ENCODE results near the gene PRPF38A. TPM values are rescaled to one million over a fixed set of nuclear protein-coding genes. Genes with fewer than 3 reads are reported as not detected.
A peak's percentile ranks its signal among the peaks of the same experiment; 100 is the strongest.

PRPF38A gene, protein sequence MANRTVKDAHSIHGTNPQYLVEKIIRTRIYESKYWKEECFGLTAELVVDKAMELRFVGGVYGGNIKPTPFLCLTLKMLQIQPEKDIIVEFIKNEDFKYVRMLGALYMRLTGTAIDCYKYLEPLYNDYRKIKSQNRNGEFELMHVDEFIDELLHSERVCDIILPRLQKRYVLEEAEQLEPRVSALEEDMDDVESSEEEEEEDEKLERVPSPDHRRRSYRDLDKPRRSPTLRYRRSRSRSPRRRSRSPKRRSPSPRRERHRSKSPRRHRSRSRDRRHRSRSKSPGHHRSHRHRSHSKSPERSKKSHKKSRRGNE
- 61.9 TPM for total RNA-seq (ENCODE audit: unreplicated experiment)
- long read RNA-seq, full-length matches to known transcripts = 68 of 80 reads
- long read RNA-seq, partial matches to known transcripts = 1 of 80 reads
- long read RNA-seq, other reads (novel, unspliced or antisense) = 11 of 80 reads

DNA sequence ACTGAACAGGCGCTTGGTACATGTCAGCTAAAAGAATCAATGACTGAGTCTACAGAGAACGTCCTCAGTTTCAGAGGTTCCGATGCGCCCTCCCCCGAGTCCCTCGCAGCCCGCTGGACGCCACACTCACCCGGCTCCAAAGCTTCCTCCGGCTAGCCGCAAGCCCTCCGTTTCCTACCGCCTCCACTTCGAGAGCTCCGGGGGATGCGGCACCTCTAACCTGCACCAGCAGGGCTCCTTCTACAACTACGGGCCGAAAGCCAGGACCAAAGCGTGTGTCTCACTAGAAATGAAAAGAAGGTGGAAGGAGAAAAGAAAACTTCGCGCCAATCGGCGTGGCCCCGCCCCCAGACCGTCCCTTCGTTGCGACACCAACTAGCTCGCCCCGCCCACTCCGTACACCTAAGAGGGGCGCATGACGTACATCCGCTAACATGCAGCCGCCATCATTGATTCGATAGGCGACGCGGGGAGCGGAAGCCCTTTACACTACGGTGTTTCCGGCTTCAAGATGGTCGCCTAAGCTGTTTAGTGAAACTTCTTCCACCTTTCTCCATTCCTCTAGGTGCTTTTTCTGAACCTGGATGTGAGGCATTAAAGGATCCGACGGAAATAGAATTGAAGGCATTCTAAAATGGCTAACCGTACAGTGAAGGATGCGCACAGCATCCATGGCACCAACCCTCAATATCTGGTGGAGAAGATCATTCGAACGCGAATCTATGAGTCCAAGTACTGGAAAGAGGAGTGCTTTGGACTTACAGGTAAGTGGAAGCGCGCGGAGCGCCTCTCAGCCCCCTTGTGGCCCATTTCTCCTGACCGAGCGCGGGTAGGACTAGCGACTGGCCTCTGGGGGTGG is at the start of gene PRPF38A, which contains the start of gene ORC1:
Gene PRPF38A (plus strand): TSS at position 487 of the 859 bp plus-strand sequence. CDS start 148 bp downstream, at position 635.
Gene ORC1 (minus strand): TSS at position 308 of the 859 bp plus-strand sequence. CDS start 2,200 bp downstream, outside the sequence.
- Mint-ChIP-seq H3K4me3 (ENCODE audit: unreplicated experiment) (peak within 1 kb of the TSS; percentile 99), H3K27me3 (ENCODE audit: unreplicated experiment) (peaks cover 3% of the 10 kb centered on the region), H3K9me3 (ENCODE audit: unreplicated experiment) (no peaks in the 10 kb centered on the region), H3K36me3 (ENCODE audit: low read depth, unreplicated experiment) (peaks cover 16% of the 10 kb centered on the region), H3K27ac (ENCODE audit: unreplicated experiment) (peak within 1 kb of the TSS; percentile 99), H3K4me1 (ENCODE audit: unreplicated experiment) (peaks cover 21% of the 10 kb centered on the region)
- TF ChIP-seq, protein P1, sequence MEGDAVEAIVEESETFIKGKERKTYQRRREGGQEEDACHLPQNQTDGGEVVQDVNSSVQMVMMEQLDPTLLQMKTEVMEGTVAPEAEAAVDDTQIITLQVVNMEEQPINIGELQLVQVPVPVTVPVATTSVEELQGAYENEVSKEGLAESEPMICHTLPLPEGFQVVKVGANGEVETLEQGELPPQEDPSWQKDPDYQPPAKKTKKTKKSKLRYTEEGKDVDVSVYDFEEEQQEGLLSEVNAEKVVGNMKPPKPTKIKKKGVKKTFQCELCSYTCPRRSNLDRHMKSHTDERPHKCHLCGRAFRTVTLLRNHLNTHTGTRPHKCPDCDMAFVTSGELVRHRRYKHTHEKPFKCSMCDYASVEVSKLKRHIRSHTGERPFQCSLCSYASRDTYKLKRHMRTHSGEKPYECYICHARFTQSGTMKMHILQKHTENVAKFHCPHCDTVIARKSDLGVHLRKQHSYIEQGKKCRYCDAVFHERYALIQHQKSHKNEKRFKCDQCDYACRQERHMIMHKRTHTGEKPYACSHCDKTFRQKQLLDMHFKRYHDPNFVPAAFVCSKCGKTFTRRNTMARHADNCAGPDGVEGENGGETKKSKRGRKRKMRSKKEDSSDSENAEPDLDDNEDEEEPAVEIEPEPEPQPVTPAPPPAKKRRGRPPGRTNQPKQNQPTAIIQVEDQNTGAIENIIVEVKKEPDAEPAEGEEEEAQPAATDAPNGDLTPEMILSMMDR (IDR thresholded peaks at IDR 0.05; ENCODE audit: unreplicated experiment) = peak; percentile 46
- DNase-seq (ENCODE audit: low spot score) = peak; percentile 90

DNA sequence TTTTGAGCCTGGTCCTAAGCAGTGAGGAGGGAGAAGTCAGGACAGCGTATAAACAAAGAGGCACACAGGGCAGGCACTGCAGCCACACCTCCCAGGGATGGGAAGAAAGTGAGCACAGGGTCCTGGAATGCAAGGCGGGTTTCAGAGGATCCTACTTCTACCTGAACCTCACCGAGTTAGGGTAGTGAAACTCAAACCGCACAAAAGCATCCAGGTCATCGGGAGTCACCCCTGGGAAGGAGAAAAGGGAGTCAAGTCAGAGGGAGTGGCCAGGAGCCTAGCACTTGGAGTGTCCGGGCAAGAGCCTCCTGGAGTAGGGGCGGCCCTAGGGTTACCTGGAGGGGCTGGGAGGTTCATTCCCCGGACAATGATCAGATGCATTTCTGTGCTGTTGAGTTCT is 49.0 kb upstream of the PRPF38A start:
- H3K4me3 Mint-ChIP-seq (ENCODE audit: unreplicated experiment) = peak overlapping the region; percentile 35
- H3K27ac Mint-ChIP-seq (ENCODE audit: unreplicated experiment) = peak overlapping the region; percentile 30
- peaks cover 52% of the 10 kb centered on the region for H3K36me3 Mint-ChIP-seq (ENCODE audit: low read depth, unreplicated experiment)

DNA sequence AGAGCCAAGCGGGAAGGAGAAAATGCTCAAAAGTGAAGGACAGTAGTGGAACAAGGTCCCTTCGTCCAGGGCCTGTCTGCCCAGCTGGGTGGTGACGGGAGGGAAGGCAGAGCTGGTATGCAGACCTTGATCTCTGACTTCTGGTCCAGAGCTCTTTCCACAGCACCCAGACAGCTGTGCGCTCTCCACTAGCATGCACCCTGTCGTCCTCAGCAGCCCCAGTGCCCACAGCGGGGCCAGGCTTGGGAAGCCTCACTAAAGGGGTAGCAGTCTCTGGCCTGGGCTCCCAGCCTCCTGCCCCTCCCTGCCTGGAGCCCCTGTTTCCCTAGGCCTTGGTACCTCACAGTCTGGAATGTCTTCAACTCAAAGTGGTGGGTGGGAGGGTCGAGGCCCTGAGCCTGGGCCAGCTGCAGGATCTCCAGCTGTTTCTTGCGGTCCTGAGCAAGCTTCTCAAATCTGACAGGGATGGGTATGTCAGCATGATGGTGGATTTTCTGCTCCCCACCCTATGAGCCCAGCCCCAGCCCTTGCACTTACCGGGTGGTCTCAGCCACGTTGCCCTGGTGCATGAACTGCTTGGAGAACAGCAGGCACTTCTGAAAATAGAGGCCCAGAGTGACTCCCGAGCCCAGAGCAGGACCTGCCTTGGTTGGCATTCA is 48.4 kb upstream of the PRPF38A start:
- DNase-seq (ENCODE audit: low spot score) = no peak
- TF ChIP-seq, protein P1 (IDR thresholded peaks at IDR 0.05; ENCODE audit: unreplicated experiment) = no peak
- peaks cover 39% of the 10 kb centered on the region for H3K4me1 Mint-ChIP-seq (ENCODE audit: unreplicated experiment)
- H3K4me3 Mint-ChIP-seq (ENCODE audit: unreplicated experiment) = peak overlapping the region; percentile 79
- H3K9me3 Mint-ChIP-seq (ENCODE audit: unreplicated experiment) = no peaks in the 10 kb centered on the region
- peaks cover 54% of the 10 kb centered on the region for H3K36me3 Mint-ChIP-seq (ENCODE audit: low read depth, unreplicated experiment)
- H3K27ac Mint-ChIP-seq (ENCODE audit: unreplicated experiment) = peak overlapping the region; percentile 30
- H3K27me3 Mint-ChIP-seq (ENCODE audit: unreplicated experiment) = peaks cover 8% of the 10 kb centered on the region

More for the DNA sequence above, 49.0 kb upstream of the PRPF38A start:
- TF ChIP-seq, protein P1 (IDR thresholded peaks at IDR 0.05; ENCODE audit: unreplicated experiment) = no peak
- no peaks in the 10 kb centered on the region for H3K9me3 Mint-ChIP-seq (ENCODE audit: unreplicated experiment)
- H3K27me3 Mint-ChIP-seq (ENCODE audit: unreplicated experiment) = peaks cover 6% of the 10 kb centered on the region
- H3K4me1 Mint-ChIP-seq (ENCODE audit: unreplicated experiment) = peaks cover 41% of the 10 kb centered on the region
- DNase-seq (ENCODE audit: low spot score) = no peak

DNA sequence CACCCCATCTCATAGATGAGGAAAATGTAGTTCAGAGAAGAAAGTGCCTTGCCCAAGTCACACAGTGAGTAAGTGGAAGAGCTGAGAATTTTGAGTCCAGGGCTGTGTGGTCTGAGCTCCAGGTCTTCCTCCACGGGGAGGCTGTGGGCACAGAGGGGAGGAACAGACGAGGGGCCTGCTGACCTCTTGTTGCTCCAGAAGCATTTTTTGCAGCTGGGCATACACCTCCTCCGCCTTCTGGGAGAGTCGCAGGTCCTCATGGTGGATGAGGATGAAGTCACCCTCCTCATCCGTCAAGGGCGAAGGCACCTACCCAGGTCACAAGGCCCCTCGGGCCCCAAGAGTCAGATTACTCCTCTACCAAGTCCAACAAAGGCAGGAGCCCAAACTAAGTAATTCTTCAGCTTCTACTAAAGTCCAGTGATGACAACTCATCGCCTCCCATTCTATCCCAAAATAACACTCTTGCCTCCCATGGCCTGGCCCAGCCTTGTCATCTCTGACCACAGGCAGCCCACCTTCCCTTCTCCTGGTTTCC is 47.5 kb upstream of the PRPF38A start:
- Mint-ChIP-seq H3K27ac (ENCODE audit: unreplicated experiment) (peak overlapping the region; percentile 85), H3K9me3 (ENCODE audit: unreplicated experiment) (no peaks in the 10 kb centered on the region), H3K4me1 (ENCODE audit: unreplicated experiment) (peaks cover 42% of the 10 kb centered on the region), H3K36me3 (ENCODE audit: low read depth, unreplicated experiment) (peaks cover 63% of the 10 kb centered on the region), H3K27me3 (ENCODE audit: unreplicated experiment) (peaks cover 14% of the 10 kb centered on the region), H3K4me3 (ENCODE audit: unreplicated experiment) (peak overlapping the region; percentile 79)
- TF ChIP-seq, protein P1 (IDR thresholded peaks at IDR 0.05; ENCODE audit: unreplicated experiment) = no peak
- no peak for DNase-seq (ENCODE audit: low spot score)
